Ovary (tissue), 9 donors: ENCODE results near the gene MINDY1. TPM values are rescaled to one million over a fixed set of nuclear protein-coding genes. Genes with fewer than 3 reads are reported as not detected.

ENCODE experiments used
- DNase-seq, 5 donors: peaks; one replicate each; pipeline ENCODE4 v3.0.0-alpha.2; 2019 to 2020
- H3K27ac ChIP-seq, 2 donors: fragments of 200-600 bp; one replicate each; pipeline versions ENCODE4 v1.5.1 to v1.8.0; 2019 to 2022
- H3K27me3 ChIP-seq: fragments of 200-600 bp; one replicate; pipeline ENCODE4 v1.8.0; 2022
- H3K36me3 ChIP-seq: fragments of 200-600 bp; sonication (generic); one replicate; pipeline ENCODE4 v1.5.1; 2019
- H3K4me1 ChIP-seq: one replicate; pipeline ENCODE4 v1.8.1; 2013; ENCODE audit warnings: mild to moderate bottlenecking, moderate library complexity; ENCODE audit not compliant: insufficient read depth
- H3K4me3 ChIP-seq: fragments of 200-600 bp; sonication (generic); one replicate; pipeline ENCODE4 v1.5.1; 2017
- H3K9me3 ChIP-seq, 2 donors: fragments of 200-600 bp in 1 of 2; sonication (generic) in 1 of 2; one replicate each; pipeline versions ENCODE4 v1.5.1 to v1.8.1; 2013 to 2019; ENCODE audit warnings: mild to moderate bottlenecking in 1 of 2, moderate library complexity in 1 of 2
- EP300 ChIP-seq: sonication (generic); formaldehyde crosslinking; IDR thresholded peaks from one replicate; pipeline ENCODE4 v1.6.1; 2017; ENCODE audit warnings: antibody characterized with exemption
- POLR2A ChIP-seq: fragments of 450-650 bp; IDR thresholded peaks from one replicate; pipeline ENCODE4 v1.6.1; 2017; ENCODE audit warnings: antibody characterized with exemption, mild to moderate bottlenecking, moderate library complexity
- WGBS, 3 donors: extraction: QIAGEN DNeasy Blood & Tissue Kit in 1 of 3; methylation state at CpG; one replicate each; pipeline versions ENCODE4 v1.1.5 to v1.1.7; 2013 to 2017; 5-methylcytosine and 5-hydroxymethylcytosine counted together
- intact Hi-C, 4 donors: fragments of 100-400 bp; cut with DNase I; formaldehyde crosslinking; loops; one replicate each; pipeline versions ENCODE4 v1.11.0 to v1.15.1; 2022 to 2023
- polyA plus RNA-seq, 2 donors: library from polyadenylated mRNA; stranded (reverse); fragments of 200-250 nt in 1 of 2; fragments of 350-450 nt in 1 of 2; fragmentation: Illumina TruSeq in 1 of 2; extraction: RNeasy Lipid Tissue Mini Kit (QIAGEN cat#74804) in 1 of 2; gene quantifications; one replicate each; pipeline ENCODE4 v1.2.3, GENCODE V29; 2013 to 2014
- total RNA-seq, 7 donors: library from RNA; depleted of rRNA in 2 of 7; stranded (reverse); fragments of >200 nt in 2 of 7; fragmentation: NEBNext Ultra II Directional in 3 of 7; extraction: Animal tissue kit (Norgen Biotek cat#: 25700) in 3 of 7; gene quantifications; one replicate each; pipeline versions ENCODE4 v1.1.0 to v1.2.4, GENCODE V29; 2016 to 2023
- TF ChIP-seq, protein P1 (sequence below), 3 donors: fragments of 450-650 bp in 2 of 3; fragments of 200-600 bp in 1 of 3; IDR thresholded peaks; one replicate each; pipeline versions ENCODE4 v1.5.1 to v1.8.0; 2016 to 2022; ENCODE audit warnings: antibody characterized with exemption in 3 of 3, mild to moderate bottlenecking in 1 of 3
- donor health status: DM: no; HTN: no; CAD: no; lungs with moderate emphysema.
- donor health status: DM: no; HTN: no; CAD: no.
- donor health status: Bipolar disorder and iron deficiency.
- donor health status: DM: yes; HTN: yes; CAD: no.
- donor health status: DM: no; HTN: no; CAD: no.
- donor health status: DM: yes; HTN: yes; CAD: no.

The MINDY1 gene
- total and polyA plus RNA-seq, 9 donors = 17.1 to 35.6 (median 26.9) TPM

DNA sequence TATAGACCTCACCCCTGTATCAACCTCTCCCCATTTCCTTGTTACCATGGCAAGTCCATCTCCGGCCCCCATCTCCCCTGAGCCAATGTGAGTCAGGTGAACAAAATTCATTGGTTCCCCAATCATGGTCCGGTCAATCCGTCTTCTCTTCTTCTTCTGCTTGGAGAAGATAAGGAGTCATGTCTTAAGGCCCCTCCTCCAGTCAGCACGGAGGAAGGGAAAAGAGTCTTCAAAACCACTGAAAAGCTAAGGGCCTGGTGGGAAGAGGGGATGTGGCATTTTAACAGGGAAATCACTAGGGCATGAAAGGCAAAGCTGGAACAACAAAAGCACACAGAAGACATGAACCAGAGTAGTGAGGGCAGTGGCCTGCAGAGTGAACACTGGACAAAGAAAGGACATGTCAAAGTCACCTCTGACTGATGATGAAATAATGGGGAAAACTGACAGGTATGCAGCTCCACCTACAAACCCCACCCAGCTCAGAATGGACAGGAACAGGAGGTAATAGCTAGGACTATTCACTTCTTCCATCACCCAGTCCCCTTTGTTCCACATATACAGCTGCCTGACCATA is 48.4 kb upstream of the MINDY1 start:
- WGBS, 3 donors = 83 to 86% (median 85%) methylated on average over 4 of the region's 4 CpGs
- no peak overlapping the region for H3K27ac ChIP-seq
- no peaks in the 10 kb centered on the region for H3K36me3 ChIP-seq
- no peaks in the 10 kb centered on the region for H3K9me3 ChIP-seq
- DNase-seq = no peak
- intact Hi-C loops = no loop called here
- H3K4me1 ChIP-seq = peaks cover 13% of the 10 kb centered on the region
- H3K4me3 ChIP-seq = no peak overlapping the region
- H3K27me3 ChIP-seq = no peaks in the 10 kb centered on the region
- TF ChIP-seq EP300 = no peak
- TF ChIP-seq POLR2A = no peak
- TF ChIP-seq, protein P1, sequence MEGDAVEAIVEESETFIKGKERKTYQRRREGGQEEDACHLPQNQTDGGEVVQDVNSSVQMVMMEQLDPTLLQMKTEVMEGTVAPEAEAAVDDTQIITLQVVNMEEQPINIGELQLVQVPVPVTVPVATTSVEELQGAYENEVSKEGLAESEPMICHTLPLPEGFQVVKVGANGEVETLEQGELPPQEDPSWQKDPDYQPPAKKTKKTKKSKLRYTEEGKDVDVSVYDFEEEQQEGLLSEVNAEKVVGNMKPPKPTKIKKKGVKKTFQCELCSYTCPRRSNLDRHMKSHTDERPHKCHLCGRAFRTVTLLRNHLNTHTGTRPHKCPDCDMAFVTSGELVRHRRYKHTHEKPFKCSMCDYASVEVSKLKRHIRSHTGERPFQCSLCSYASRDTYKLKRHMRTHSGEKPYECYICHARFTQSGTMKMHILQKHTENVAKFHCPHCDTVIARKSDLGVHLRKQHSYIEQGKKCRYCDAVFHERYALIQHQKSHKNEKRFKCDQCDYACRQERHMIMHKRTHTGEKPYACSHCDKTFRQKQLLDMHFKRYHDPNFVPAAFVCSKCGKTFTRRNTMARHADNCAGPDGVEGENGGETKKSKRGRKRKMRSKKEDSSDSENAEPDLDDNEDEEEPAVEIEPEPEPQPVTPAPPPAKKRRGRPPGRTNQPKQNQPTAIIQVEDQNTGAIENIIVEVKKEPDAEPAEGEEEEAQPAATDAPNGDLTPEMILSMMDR (IDR thresholded peaks at IDR 0.05) = no peak

GRCh38 chr1:151051356-151052009 is 44.8 kb upstream of the MINDY1 start:
- DNase-seq = no peak
- WGBS, 3 donors = 58 to 72% (median 69%) methylated on average over 2 of the region's 2 CpGs
- Histone ChIP-seq H3K27me3 (no peaks in the 10 kb centered on the region), H3K36me3 (no peaks in the 10 kb centered on the region), H3K4me1 (no peaks in the 10 kb centered on the region), H3K27ac (no peak overlapping the region), H3K4me3 (no peak overlapping the region), H3K9me3 (no peaks in the 10 kb centered on the region)
- intact Hi-C loops = no loop called here
- no peak for TF ChIP-seq POLR2A
- TF ChIP-seq, protein P1 (IDR thresholded peaks at IDR 0.05) = no peak
- no peak for TF ChIP-seq EP300

- intact Hi-C loops = no loop called here
- WGBS, 3 donors = 75 to 84% (median 81%) methylated on average over 2 of the region's 2 CpGs
- H3K27ac ChIP-seq = no peak overlapping the region
- TF ChIP-seq, protein P1 (IDR thresholded peaks at IDR 0.05) = no peak
- no peaks in the 10 kb centered on the region for H3K9me3 ChIP-seq
- no peaks in the 10 kb centered on the region for H3K4me1 ChIP-seq
- DNase-seq = no peak
- no peaks in the 10 kb centered on the region for H3K36me3 ChIP-seq
- H3K4me3 ChIP-seq = no peak overlapping the region
- no peaks in the 10 kb centered on the region for H3K27me3 ChIP-seq
Measured at GRCh38 chr1:151050051-151050688, 43.5 kb upstream of the MINDY1 start.

DNA sequence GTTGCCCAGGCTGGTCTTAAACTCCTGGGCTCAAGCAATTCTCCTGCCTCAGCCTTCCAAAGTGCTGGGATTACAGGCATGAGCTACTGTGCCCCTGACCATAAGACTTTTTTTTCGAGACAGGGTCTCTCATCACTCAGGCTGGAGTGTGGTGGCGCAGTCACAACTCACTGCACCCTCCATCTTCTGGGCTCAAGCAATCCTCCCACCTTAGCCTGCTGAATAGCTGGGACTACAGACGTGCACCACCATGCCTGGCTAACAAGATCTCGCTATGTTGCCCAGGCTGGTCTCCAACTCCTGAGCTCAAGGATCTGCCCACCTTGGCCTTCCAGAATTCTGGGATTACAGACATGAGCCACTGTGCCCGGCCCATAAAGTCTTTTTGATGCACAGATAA is 42.8 kb upstream of the MINDY1 start:
- Histone ChIP-seq H3K4me1 (no peaks in the 10 kb centered on the region), H3K36me3 (no peaks in the 10 kb centered on the region), H3K27ac (no peak overlapping the region), H3K9me3 (no peaks in the 10 kb centered on the region), H3K27me3 (no peaks in the 10 kb centered on the region), H3K4me3 (no peak overlapping the region)
- WGBS, 3 donors = 87% methylated on average over 5 of the region's 5 CpGs
- DNase-seq = no peak
- no peak for TF ChIP-seq POLR2A
- TF ChIP-seq, protein P1 (IDR thresholded peaks at IDR 0.05) = no peak
- no peak for TF ChIP-seq EP300
- intact Hi-C loops = loop anchor here in 1 of 4 donors (2.0 kb wide), 1 partner anchor 21 kb away; the partner anchor contains the start of gene GABPB2
